ENCODE measurements around the gene SLC36A1. TPM values are rescaled to one million over a fixed set of nuclear protein-coding genes. Genes with fewer than 3 reads are reported as not detected.

Gene SLC36A1
- 9.0 to 10.4 TPM (median 9.5 TPM) in 5 replicates for total RNA-seq (2022; extraction: Qiagen RNA extraction)

GRCh38 chr5:151447174-151448037 lies at the start of gene SLC36A1:
TSS of gene SLC36A1 (plus strand) at chr5:151447603. CDS start at chr5:151458793, 11,190 bp downstream.

Other genes with a start within 250 kb of the SLC36A1 start
- gene CCDC69, start 223.5 kb upstream of the SLC36A1 start, total RNA-seq (2022; extraction: Qiagen RNA extraction), result 1.3 to 1.9 TPM (median 1.7 TPM) in 5 replicates
- 15.7 to 18.1 TPM (median 16.3 TPM) in 5 replicates for gene GM2A, start 194.4 kb upstream of the SLC36A1 start, total RNA-seq (2022; extraction: Qiagen RNA extraction)
- gene SLC36A3, start 143.8 kb upstream of the SLC36A1 start, total RNA-seq (2022; extraction: Qiagen RNA extraction), result not detected in 5 replicates
- gene SLC36A2, start 100.0 kb upstream of the SLC36A1 start, total RNA-seq (2022; extraction: Qiagen RNA extraction), result not detected in 5 replicates
- 0.01 to 0.02 TPM (median 0.01 TPM) in 3 of 5 replicates, not detected in the others for gene FAT2, start 143.7 kb downstream of the SLC36A1 start, total RNA-seq (2022; extraction: Qiagen RNA extraction)
- 15.6 to 28.5 TPM (median 22.9 TPM) in 5 replicates for gene SPARC, start 239.3 kb downstream of the SLC36A1 start, total RNA-seq (2022; extraction: Qiagen RNA extraction)